Erythroblast (primary cell): ENCODE data around the gene GALNT9.

ENCODE experiments used
- GATA1 ChIP-seq: IDR thresholded peaks from 2 replicates; pipeline ENCODE4 v1.6.1; 2011; ENCODE audit warnings: low read depth, mild to moderate bottlenecking, control low read depth, low read length, moderate library complexity
- POLR2A ChIP-seq: IDR thresholded peaks from 2 replicates; pipeline ENCODE4 v1.6.1; 2011; ENCODE audit warnings: mild to moderate bottlenecking, low read length

GRCh38 chr12:132222096-132222807, 107.1 kb downstream of the GALNT9 start:
- no peak for TF ChIP-seq POLR2A
- TF ChIP-seq GATA1 = no peak
